Measurements from ENCODE around the gene ING1.
"Not testable (repeated sequence)": the region's sequence is repeated elsewhere in the genome, so short reads cannot be mapped to it uniquely, and the experiment has no call there.

The ING1 gene

GRCh38 chr13:110713642-110713952, at the start of gene ING1:
TSS of gene ING1 (plus strand) at chr13:110713700. CDS start at chr13:110714150, 450 bp downstream.
- H3K4me1 ChIP-seq (ENCODE audit: control insufficient read depth in 5 of 5, insufficient read depth in 5 of 5, low read length in 5 of 5): peaks cover 2 to 41% (median 31%) of the 10 kb centered on the region in 5 donors
- H3K9ac ChIP-seq (ENCODE audit: low read length in 5 of 5): peak within 1 kb of the TSS in 4 of 5 donors; percentile 84 to 99 (median 88)
- H3K4me3 ChIP-seq (ENCODE audit: low read depth in 1 of 5, low read length in 5 of 5): peak within 1 kb of the TSS; percentile 80 to 98 (median 92)
- H3K27me3 ChIP-seq (ENCODE audit: control insufficient read depth in 5 of 5, insufficient read depth in 4 of 5, low read length in 5 of 5): no peaks in the 10 kb centered on the region
- H3K36me3 ChIP-seq (ENCODE audit: control insufficient read depth in 5 of 5, insufficient read depth in 5 of 5, low read length in 5 of 5): no peaks in the 10 kb centered on the region
- peak within 1 kb of the TSS; percentile 97 for H3K27ac ChIP-seq (ENCODE audit: low read depth, low read length)
- no peaks in the 10 kb centered on the region for H3K9me3 ChIP-seq (ENCODE audit: control insufficient read depth in 5 of 5, low read length in 5 of 5)

- Histone ChIP-seq H3K4me3 (ENCODE audit: low read depth in 1 of 5, low read length in 5 of 5) (no peak overlapping the region), H3K4me1 (ENCODE audit: control insufficient read depth in 5 of 5, insufficient read depth in 5 of 5, low read length in 5 of 5) (peaks cover 0 to 6% (median 0%) of the 10 kb centered on the region in 5 donors), H3K27me3 (ENCODE audit: control insufficient read depth in 5 of 5, insufficient read depth in 4 of 5, low read length in 5 of 5) (no peaks in the 10 kb centered on the region), H3K27ac (ENCODE audit: low read depth, low read length) (no peak overlapping the region), H3K9me3 (ENCODE audit: control insufficient read depth in 5 of 5, low read length in 5 of 5) (no peaks in the 10 kb centered on the region), H3K9ac (ENCODE audit: low read length in 5 of 5) (no peak overlapping the region), H3K36me3 (ENCODE audit: control insufficient read depth in 5 of 5, insufficient read depth in 5 of 5, low read length in 5 of 5) (peaks cover 23 to 66% (median 62%) of the 10 kb centered on the region in 5 donors)
These were observed 49.5 kb upstream of the ING1 start for GRCh38 chr13:110664041-110664440.

GRCh38 chr13:110664673-110665072, 48.8 kb upstream of the ING1 start:
- H3K9me3 ChIP-seq (ENCODE audit: control insufficient read depth in 5 of 5, low read length in 5 of 5): no peaks in the 10 kb centered on the region
- peaks cover 0 to 6% (median 0%) of the 10 kb centered on the region in 5 donors for H3K4me1 ChIP-seq (ENCODE audit: control insufficient read depth in 5 of 5, insufficient read depth in 5 of 5, low read length in 5 of 5)
- no peak overlapping the region for H3K27ac ChIP-seq (ENCODE audit: low read depth, low read length)
- peaks cover 22 to 72% (median 63%) of the 10 kb centered on the region in 5 donors for H3K36me3 ChIP-seq (ENCODE audit: control insufficient read depth in 5 of 5, insufficient read depth in 5 of 5, low read length in 5 of 5)
- no peaks in the 10 kb centered on the region for H3K27me3 ChIP-seq (ENCODE audit: control insufficient read depth in 5 of 5, insufficient read depth in 4 of 5, low read length in 5 of 5)
- no peak overlapping the region for H3K4me3 ChIP-seq (ENCODE audit: low read depth in 1 of 5, low read length in 5 of 5)
- no peak overlapping the region for H3K9ac ChIP-seq (ENCODE audit: low read length in 5 of 5)

GRCh38 chr13:110665491-110666254, 47.8 kb upstream of the ING1 start:
- Histone ChIP-seq H3K36me3 (ENCODE audit: control insufficient read depth in 5 of 5, insufficient read depth in 5 of 5, low read length in 5 of 5) (peaks cover 17 to 72% (median 60%) of the 10 kb centered on the region in 5 donors), H3K4me3 (ENCODE audit: low read depth in 1 of 5, low read length in 5 of 5) (no peak overlapping the region), H3K27ac (ENCODE audit: low read depth, low read length) (no peak overlapping the region)

GRCh38 chr13:110666255-110666533, 47.3 kb upstream of the ING1 start:
- H3K9me3 ChIP-seq (ENCODE audit: control insufficient read depth in 5 of 5, low read length in 5 of 5): no peaks in the 10 kb centered on the region
- peaks cover 0 to 6% (median 0%) of the 10 kb centered on the region in 5 donors for H3K4me1 ChIP-seq (ENCODE audit: control insufficient read depth in 5 of 5, insufficient read depth in 5 of 5, low read length in 5 of 5)
- H3K4me3 ChIP-seq (ENCODE audit: low read depth in 1 of 5, low read length in 5 of 5): no peak overlapping the region
- H3K36me3 ChIP-seq (ENCODE audit: control insufficient read depth in 5 of 5, insufficient read depth in 5 of 5, low read length in 5 of 5): peaks cover 14 to 68% (median 60%) of the 10 kb centered on the region in 5 donors
- H3K27ac ChIP-seq (ENCODE audit: low read depth, low read length): no peak overlapping the region
- H3K27me3 ChIP-seq (ENCODE audit: control insufficient read depth in 5 of 5, insufficient read depth in 4 of 5, low read length in 5 of 5): no peaks in the 10 kb centered on the region
- no peak overlapping the region for H3K9ac ChIP-seq (ENCODE audit: low read length in 5 of 5)

More at GRCh38 chr13:110665491-110666254, 47.8 kb upstream of the ING1 start:
- peaks cover 0 to 6% (median 0%) of the 10 kb centered on the region in 5 donors for H3K4me1 ChIP-seq (ENCODE audit: control insufficient read depth in 5 of 5, insufficient read depth in 5 of 5, low read length in 5 of 5)
- no peak overlapping the region for H3K9ac ChIP-seq (ENCODE audit: low read length in 5 of 5)
- no peaks in the 10 kb centered on the region for H3K27me3 ChIP-seq (ENCODE audit: control insufficient read depth in 5 of 5, insufficient read depth in 4 of 5, low read length in 5 of 5)
- no peaks in the 10 kb centered on the region for H3K9me3 ChIP-seq (ENCODE audit: control insufficient read depth in 5 of 5, low read length in 5 of 5)

- no peak overlapping the region for H3K27ac ChIP-seq (ENCODE audit: low read depth, low read length)
- H3K27me3 ChIP-seq (ENCODE audit: control insufficient read depth in 5 of 5, insufficient read depth in 4 of 5, low read length in 5 of 5): no peaks in the 10 kb centered on the region
- no peaks in the 10 kb centered on the region for H3K9me3 ChIP-seq (ENCODE audit: control insufficient read depth in 5 of 5, low read length in 5 of 5)
- peaks cover 11 to 43% (median 35%) of the 10 kb centered on the region in 5 donors for H3K36me3 ChIP-seq (ENCODE audit: control insufficient read depth in 5 of 5, insufficient read depth in 5 of 5, low read length in 5 of 5)
- peaks cover 0 to 6% (median 0%) of the 10 kb centered on the region in 5 donors for H3K4me1 ChIP-seq (ENCODE audit: control insufficient read depth in 5 of 5, insufficient read depth in 5 of 5, low read length in 5 of 5)
- no peak overlapping the region for H3K4me3 ChIP-seq (ENCODE audit: low read depth in 1 of 5, low read length in 5 of 5)
- no peak overlapping the region for H3K9ac ChIP-seq (ENCODE audit: low read length in 5 of 5)
These were observed 44.5 kb upstream of the ING1 start for GRCh38 chr13:110669036-110669435.

- peaks cover 11 to 39% (median 33%) of the 10 kb centered on the region in 5 donors for H3K36me3 ChIP-seq (ENCODE audit: control insufficient read depth in 5 of 5, insufficient read depth in 5 of 5, low read length in 5 of 5)
- H3K27ac ChIP-seq (ENCODE audit: low read depth, low read length); H3K27me3 ChIP-seq (ENCODE audit: control insufficient read depth in 5 of 5, insufficient read depth in 4 of 5, low read length in 5 of 5); H3K4me3 ChIP-seq (ENCODE audit: low read depth in 1 of 5, low read length in 5 of 5); H3K9ac ChIP-seq (ENCODE audit: low read length in 5 of 5); H3K9me3 ChIP-seq (ENCODE audit: control insufficient read depth in 5 of 5, low read length in 5 of 5); H3K4me1 ChIP-seq (ENCODE audit: control insufficient read depth in 5 of 5, insufficient read depth in 5 of 5, low read length in 5 of 5): not testable (repeated sequence)
These were observed 43.7 kb upstream of the ING1 start for GRCh38 chr13:110669814-110670213.

- Histone ChIP-seq H3K36me3 (ENCODE audit: control insufficient read depth in 5 of 5, insufficient read depth in 5 of 5, low read length in 5 of 5) (peaks cover 4 to 43% (median 42%) of the 10 kb centered on the region in 5 donors), H3K27me3 (ENCODE audit: control insufficient read depth in 5 of 5, insufficient read depth in 4 of 5, low read length in 5 of 5) (no peaks in the 10 kb centered on the region)
These were observed 36.6 kb upstream of the ING1 start for GRCh38 chr13:110676595-110677587.

GRCh38 chr13:110677731-110678545, 35.6 kb upstream of the ING1 start:
- Histone ChIP-seq H3K36me3 (ENCODE audit: control insufficient read depth in 5 of 5, insufficient read depth in 5 of 5, low read length in 5 of 5) (peaks cover 4 to 53% (median 53%) of the 10 kb centered on the region in 5 donors), H3K4me1 (ENCODE audit: control insufficient read depth in 5 of 5, insufficient read depth in 5 of 5, low read length in 5 of 5) (peaks cover 0 to 6% (median 3%) of the 10 kb centered on the region in 5 donors), H3K4me3 (ENCODE audit: low read depth in 1 of 5, low read length in 5 of 5) (no peak overlapping the region), H3K27me3 (ENCODE audit: control insufficient read depth in 5 of 5, insufficient read depth in 4 of 5, low read length in 5 of 5) (no peaks in the 10 kb centered on the region), H3K9me3 (ENCODE audit: control insufficient read depth in 5 of 5, low read length in 5 of 5) (no peaks in the 10 kb centered on the region), H3K27ac (ENCODE audit: low read depth, low read length) (no peak overlapping the region), H3K9ac (ENCODE audit: low read length in 5 of 5) (no peak overlapping the region)

More at GRCh38 chr13:110676595-110677587, 36.6 kb upstream of the ING1 start:
- H3K4me1 ChIP-seq (ENCODE audit: control insufficient read depth in 5 of 5, insufficient read depth in 5 of 5, low read length in 5 of 5): peaks cover 0 to 6% (median 3%) of the 10 kb centered on the region in 5 donors
- H3K9me3 ChIP-seq (ENCODE audit: control insufficient read depth in 5 of 5, low read length in 5 of 5): no peaks in the 10 kb centered on the region
- H3K4me3 ChIP-seq (ENCODE audit: low read depth in 1 of 5, low read length in 5 of 5): no peak overlapping the region
- H3K27ac ChIP-seq (ENCODE audit: low read depth, low read length): no peak overlapping the region
- no peak overlapping the region for H3K9ac ChIP-seq (ENCODE audit: low read length in 5 of 5)

All from subcutaneous abdominal adipose tissue (tissue), 5 donors.